ENCODE measurements around the gene UBAC1. TPM values are rescaled to one million over a fixed set of nuclear protein-coding genes. Genes with fewer than 3 reads are reported as not detected.

UBAC1 gene
- total and polyA plus RNA-seq, 11 donors, result 71.1 to 140 (median 100) TPM

DNA sequence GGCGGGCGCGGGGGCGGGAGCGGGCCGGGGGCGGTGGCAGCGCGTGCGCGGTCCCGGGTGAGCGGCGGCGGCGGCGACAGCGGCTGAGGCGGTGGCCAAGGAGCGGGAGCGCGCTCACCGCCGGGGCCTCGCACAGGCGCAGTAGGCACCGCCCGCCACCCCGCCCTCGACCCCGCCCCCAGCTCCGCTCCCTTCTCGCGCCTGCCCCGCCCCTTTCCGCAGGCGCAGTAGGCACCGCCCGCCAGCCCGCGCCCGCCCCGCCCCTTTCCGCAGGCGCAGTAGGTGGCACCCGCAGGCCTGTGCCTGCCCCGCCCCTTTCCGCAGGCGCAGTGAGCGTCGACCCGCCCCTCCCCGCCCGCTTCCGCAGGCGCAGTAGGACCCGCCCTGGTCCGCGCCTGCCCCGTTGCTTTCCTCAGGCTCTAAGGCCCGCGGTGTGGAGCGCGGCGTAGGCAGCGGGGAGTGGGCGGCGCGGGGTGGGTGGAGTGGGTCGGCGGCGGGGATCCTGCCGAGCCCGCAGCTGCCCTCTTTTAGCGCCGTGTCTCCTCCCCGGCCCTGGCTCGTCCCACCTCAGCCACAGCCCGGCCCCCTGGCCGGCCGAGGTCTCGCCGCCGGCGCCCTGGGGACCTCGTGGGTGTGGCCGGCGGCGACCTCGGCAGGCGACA, 53.6 kb downstream of the UBAC1 start, which contains the start of gene CAMSAP1:
Gene CAMSAP1, minus strand, starts transcription at position 116 of the 662 bp plus-strand sequence. CDS start 387 bp downstream, outside the sequence.
- Histone ChIP-seq H3K4me3 (peak within 1 kb of the TSS; percentile 61 to 95 (median 79)), H3K4me1 (peaks cover 0 to 55% (median 37%) of the 10 kb centered on the region in 12 donors), H3K9me3 (peaks cover 0 to 6% (median 0%) of the 10 kb centered on the region in 12 donors), H3K27me3 (no peaks in the 10 kb centered on the region), H3K27ac (peak within 1 kb of the TSS in 11 of 12 donors; percentile 76 to 94 (median 88)), H3K36me3 (peaks cover 0 to 23% (median 3%) of the 10 kb centered on the region in 9 donors)
- DNase-seq, result peak; percentile 94 to 98 (median 95)
- TF ChIP-seq, protein P1, sequence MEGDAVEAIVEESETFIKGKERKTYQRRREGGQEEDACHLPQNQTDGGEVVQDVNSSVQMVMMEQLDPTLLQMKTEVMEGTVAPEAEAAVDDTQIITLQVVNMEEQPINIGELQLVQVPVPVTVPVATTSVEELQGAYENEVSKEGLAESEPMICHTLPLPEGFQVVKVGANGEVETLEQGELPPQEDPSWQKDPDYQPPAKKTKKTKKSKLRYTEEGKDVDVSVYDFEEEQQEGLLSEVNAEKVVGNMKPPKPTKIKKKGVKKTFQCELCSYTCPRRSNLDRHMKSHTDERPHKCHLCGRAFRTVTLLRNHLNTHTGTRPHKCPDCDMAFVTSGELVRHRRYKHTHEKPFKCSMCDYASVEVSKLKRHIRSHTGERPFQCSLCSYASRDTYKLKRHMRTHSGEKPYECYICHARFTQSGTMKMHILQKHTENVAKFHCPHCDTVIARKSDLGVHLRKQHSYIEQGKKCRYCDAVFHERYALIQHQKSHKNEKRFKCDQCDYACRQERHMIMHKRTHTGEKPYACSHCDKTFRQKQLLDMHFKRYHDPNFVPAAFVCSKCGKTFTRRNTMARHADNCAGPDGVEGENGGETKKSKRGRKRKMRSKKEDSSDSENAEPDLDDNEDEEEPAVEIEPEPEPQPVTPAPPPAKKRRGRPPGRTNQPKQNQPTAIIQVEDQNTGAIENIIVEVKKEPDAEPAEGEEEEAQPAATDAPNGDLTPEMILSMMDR (IDR thresholded peaks at IDR 0.05), result no peak
- peak in 1 of 2 donors; percentile 83 for TF ChIP-seq POLR2A (IDR thresholded peaks at IDR 0.05)
- intact Hi-C loops (cut with DNase I), result loop anchor here in 6 of 10 donors (1.0 to 10.0 kb wide), 8 partner anchors 34 to 203 kb away; partner anchors contain the start of genes UBAC1 (in 3 of the 6) and KCNT1 (in 1 of the 6)
- peak; percentile 91 to 98 (median 98) for ATAC-seq
- WGBS, 4 donors, result 0 to 1% (median 0%) methylated on average over 20 to 91 of the region's 91 CpGs

DNA sequence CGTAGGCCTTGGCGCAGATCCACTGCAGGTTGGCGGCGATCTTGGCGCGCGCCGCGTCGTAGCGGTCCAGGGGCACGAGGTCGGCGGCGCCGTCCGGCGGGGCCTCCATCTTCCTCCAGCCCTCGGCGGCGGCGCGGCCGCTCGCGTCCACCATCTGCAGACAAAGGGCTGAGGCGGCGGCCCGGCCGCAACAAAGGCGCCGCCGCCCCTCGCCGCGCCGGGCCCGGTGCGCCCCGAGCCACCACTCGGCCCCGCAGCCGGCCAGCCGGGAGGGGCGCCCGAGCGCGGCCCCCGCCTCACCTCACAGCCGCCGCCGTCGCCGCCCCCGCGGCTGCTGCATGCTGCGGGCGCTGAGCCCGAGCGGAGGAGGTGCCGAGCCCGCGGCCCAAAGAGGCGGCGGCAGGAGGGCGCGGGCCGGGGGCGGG, 54.2 kb downstream of the UBAC1 start:
- Histone ChIP-seq H3K9me3 (peaks cover 0 to under 1% (median 0%) of the 10 kb centered on the region in 12 donors), H3K27me3 (no peaks in the 10 kb centered on the region), H3K4me3 (peak overlapping the region in 11 of 12 donors; percentile 57 to 84 (median 65)), H3K4me1 (peaks cover 0 to 56% (median 37%) of the 10 kb centered on the region in 12 donors), H3K27ac (peak overlapping the region in 10 of 12 donors; percentile 4 to 80 (median 68)), H3K36me3 (peaks cover 0 to 17% (median 3%) of the 10 kb centered on the region in 9 donors)
- ATAC-seq (no peak), DNase-seq (peak in 1 of 5 donors; percentile 60)
- intact Hi-C loops (cut with DNase I), result loop anchor here in 6 of 10 donors (1.0 to 10.0 kb wide), 8 partner anchors 34 to 202 kb away; partner anchors contain the start of genes UBAC1 (in 3 of the 6) and KCNT1 (in 1 of the 6)
- WGBS, 4 donors, result 1% methylated on average over 16 to 69 of the region's 69 CpGs
- no peak for TF ChIP-seq POLR2A (IDR thresholded peaks at IDR 0.05)
- TF ChIP-seq, protein P1 (IDR thresholded peaks at IDR 0.05), result no peak

DNA sequence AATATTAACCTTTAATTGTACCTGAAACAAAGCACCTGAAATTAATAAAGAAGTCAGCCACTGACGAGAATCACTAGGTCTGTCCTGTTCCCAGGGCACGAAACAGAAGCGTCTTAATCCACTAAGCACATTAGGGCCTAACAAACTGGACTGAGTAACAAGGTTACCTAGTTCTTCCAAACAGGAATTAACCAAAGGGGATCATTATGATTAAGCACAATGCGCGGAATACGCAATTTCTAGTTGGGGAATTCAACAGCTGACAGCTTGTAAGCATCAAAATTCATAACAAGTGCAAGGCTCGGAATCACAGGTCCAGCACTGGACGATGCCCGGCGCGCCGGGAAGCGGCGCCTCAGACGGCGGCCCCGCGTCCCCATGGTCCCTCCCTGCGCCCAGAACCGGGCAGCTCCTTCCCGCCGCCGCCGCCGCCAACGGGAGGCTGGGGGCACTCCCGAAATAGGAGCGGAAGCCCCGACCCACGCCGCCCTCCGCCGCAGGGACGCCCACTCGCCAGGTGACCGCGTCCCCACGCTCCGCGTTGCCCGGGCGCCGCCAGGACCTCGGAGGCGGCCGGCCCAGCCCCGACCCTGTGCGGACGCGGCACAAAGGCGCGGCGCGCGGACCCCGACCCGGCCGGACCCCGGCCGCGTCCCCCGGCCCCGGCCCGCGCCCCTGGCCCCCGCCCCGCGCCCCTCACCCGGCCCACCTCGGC, 54.7 kb downstream of the UBAC1 start:
- TF ChIP-seq, protein P1 (IDR thresholded peaks at IDR 0.05), result no peak
- no peak for TF ChIP-seq POLR2A (IDR thresholded peaks at IDR 0.05)
- ATAC-seq, result no peak
- Histone ChIP-seq H3K4me1 (peaks cover 0 to 56% (median 39%) of the 10 kb centered on the region in 12 donors), H3K27ac (peak overlapping the region in 11 of 12 donors; percentile 4 to 81 (median 68)), H3K4me3 (peak overlapping the region in 11 of 12 donors; percentile 57 to 84 (median 65)), H3K36me3 (peaks cover 0 to 11% (median 0%) of the 10 kb centered on the region in 9 donors), H3K27me3 (no peaks in the 10 kb centered on the region), H3K9me3 (no peaks in the 10 kb centered on the region)
- WGBS, 4 donors, result 0 to 1% (median 1%) methylated on average over 9 to 70 of the region's 70 CpGs
- intact Hi-C loops (cut with DNase I), result loop anchor here in 6 of 10 donors (1.0 to 10.0 kb wide), 8 partner anchors 35 to 202 kb away; partner anchors contain the start of genes UBAC1 (in 3 of the 6) and KCNT1 (in 1 of the 6)
- DNase-seq, result no peak
